NCI-H2227 (cell line): ENCODE measurements around the gene COL13A1.

Experiments
- DNase-seq: peaks from one replicate; lab custom pipeline; 2025; ENCODE audit not compliant: unreplicated experiment; lab: John Stamatoyannopoulos, UW

The COL13A1 gene

GRCh38 chr10:69801434-69802315 lies at the start of gene COL13A1:
TSS of gene COL13A1 (plus strand) at chr10:69801906. CDS start at chr10:69802424, 518 bp downstream.
- DNase-seq: no peak

- DNase-seq: no peak
Observed at GRCh38 chr10:69752479-69752878, 49.2 kb upstream of the COL13A1 start.

- no peak for DNase-seq
Observed at GRCh38 chr10:69756279-69756678, 45.4 kb upstream of the COL13A1 start.

DNA sequence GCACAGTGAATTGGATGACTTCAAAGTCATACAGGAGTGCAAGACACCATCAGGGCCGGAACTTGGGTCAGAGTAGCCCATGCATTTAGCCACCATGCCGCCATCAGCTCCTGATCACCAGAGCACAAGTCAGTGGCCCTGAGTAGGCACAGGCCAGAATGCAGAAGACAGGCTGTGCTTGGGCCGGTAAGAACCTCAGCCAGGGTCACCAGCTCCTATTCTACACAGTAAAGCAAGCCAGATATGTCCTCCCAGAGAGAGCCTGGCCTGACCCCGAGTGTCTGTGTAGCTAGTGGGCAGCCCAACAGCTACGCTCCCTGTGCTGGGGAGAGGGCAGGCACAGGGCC lies 44.5 kb upstream of the COL13A1 start:
- DNase-seq: no peak

- DNase-seq: peak; percentile 53
Observed at GRCh38 chr10:69757553-69758309, 44.0 kb upstream of the COL13A1 start.

- DNase-seq: no peak
Observed at GRCh38 chr10:69758310-69758728, 43.4 kb upstream of the COL13A1 start.

- no peak for DNase-seq
Observed at GRCh38 chr10:69759641-69760040, 42.1 kb upstream of the COL13A1 start.

DNA sequence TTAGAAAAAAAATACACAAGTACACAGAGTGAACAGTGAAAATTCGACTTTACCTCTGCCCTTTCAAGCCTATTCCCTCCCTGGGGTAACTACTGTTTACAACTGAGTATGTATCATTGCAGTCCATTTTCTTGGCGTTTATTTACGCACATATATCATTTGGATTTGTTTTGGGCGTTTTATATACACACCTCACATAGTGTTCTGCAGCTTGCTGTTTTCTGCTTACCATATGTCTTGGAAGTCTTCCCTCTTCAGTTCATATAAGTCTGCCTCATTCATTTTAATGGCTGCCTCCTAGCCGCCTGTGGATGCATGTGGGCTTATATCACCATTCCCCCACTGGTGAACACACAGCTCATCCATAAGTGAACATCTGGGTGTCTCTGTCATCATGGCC lies 41.6 kb upstream of the COL13A1 start:
- DNase-seq: peak; percentile 1

DNA sequence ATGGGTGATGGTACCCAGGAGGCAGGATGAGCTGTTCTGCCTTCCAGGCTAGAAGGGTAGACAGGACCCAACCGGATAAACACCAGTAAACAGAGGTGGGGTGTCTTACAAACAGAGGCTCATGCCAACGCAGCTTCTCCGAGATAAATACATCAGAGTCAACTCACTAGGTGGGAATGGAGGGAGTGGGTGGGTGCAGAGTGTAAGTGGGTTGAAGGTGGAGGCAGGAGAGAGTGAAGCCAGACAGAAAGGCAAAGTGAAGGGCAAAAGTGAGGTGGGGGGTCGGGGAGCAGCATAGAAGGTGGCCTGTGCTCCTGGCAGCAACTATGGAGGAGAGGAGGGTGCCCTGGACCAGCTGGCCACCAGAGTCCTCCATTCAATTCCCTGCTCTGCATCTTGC lies 40.4 kb upstream of the COL13A1 start:
- DNase-seq: no peak

GRCh38 chr10:69766161-69766910 lies 35.4 kb upstream of the COL13A1 start:
- DNase-seq: no peak

DNA sequence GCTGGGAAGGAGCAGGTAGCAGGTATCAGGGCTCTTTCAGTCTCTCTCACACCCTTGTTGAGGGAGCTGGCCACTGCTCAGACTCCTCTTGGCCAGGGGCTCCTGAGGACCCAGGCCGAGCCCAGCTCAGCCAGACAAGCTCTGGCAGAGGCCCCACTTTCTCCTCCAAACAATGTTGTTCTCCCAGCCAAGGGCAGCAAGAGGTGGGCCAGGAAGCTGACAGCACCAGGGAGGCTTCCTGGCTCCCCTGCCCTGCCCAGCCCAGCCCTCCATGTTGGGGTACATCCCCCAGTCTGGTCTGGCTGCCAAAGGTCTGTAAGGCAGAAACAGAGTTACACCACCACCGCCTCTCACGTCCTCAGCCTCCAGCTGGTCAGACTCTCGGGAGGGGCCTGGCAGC lies 33.9 kb upstream of the COL13A1 start:
- DNase-seq: no peak

- no peak for DNase-seq
Observed at GRCh38 chr10:69768386-69768785, 33.3 kb upstream of the COL13A1 start.

DNA sequence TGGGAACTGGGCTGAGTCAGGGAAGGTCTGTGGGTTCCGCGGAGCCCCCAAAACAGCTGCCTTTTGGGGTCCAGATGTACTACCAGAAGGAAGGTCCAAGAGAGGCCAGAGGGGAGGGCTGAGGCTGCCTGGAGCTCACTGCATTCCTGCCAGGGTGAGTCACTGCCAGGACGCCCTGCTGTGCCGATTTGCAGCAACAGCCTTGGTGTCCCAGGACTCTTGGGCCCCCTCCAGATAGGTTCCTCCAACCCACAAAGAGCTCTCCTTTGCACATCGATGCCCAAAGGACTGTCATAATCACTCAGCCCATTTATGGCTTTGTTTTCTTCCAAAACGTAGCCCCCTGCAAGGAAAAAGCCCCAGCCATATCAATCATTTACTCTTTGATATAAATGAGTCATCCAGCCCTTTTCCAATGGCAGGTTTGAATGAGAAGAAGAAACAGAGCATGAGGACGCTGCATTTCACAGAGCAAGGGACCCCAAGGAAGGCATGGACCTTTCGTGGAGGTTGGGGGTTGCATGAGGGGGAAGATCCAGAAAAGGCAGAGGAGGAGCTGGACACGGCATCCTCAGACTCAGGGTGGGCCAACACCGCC lies 32.2 kb upstream of the COL13A1 start:
- DNase-seq: no peak

DNA sequence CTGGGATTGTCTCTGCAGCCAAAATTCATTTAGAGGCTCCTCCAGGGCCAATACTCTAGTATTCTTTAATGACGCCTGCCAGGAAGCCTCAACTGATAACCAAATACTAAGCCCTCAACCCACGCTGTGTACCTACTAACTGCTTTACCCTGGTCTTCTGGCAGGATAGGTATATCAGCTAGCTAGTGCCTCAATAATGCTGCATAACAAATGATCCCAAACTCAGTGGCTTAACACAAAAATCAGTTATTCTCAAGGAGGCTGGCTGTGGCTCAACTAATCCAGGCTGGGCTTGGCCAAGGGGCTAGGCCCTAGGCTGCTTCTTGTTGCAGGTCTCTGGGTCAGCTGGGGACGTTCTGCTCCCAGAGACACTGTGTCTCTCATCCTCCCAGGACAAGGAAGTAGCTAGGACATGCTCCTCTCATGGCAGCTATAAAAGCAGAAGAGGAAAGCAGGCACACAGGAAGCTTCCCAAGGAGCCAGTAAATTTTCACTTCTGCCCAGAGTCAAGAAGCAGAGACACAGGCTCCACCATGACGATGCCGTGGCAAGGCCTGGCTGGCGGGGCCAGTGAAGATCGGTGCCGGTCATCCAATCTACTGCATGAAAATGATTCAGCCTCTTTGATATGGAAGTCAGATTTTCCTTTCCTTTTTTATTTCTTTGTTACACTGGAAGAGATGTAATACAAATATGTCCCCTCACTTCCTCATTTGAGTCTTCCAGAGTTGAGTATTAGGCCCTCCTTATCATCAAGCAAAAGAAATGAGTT lies 28.6 kb upstream of the COL13A1 start:
- DNase-seq: no peak

- DNase-seq: no peak
Observed at GRCh38 chr10:69774596-69774995, 27.1 kb upstream of the COL13A1 start.

DNA sequence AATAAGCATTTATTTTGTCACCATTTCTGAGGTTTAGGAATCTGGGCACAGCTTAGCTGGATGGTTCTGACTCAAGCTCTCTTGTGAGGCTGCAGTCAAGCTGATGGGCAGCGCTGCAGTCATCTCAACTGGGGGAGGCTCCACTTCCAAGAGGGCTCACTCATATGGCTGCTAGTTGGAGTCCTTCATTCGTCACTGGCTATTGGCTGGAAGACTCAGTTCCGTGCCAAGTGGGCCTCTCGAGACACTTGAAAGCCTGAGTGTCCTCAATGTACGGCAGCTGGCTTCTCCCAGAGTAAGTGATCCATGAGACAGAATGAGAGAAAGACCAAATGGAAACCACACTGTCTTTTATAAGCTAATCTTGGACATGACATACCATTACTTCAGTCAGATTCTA lies 21.6 kb upstream of the COL13A1 start:
- DNase-seq: no peak

- no peak for DNase-seq
Observed at GRCh38 chr10:69781576-69781975, 20.1 kb upstream of the COL13A1 start.

DNA sequence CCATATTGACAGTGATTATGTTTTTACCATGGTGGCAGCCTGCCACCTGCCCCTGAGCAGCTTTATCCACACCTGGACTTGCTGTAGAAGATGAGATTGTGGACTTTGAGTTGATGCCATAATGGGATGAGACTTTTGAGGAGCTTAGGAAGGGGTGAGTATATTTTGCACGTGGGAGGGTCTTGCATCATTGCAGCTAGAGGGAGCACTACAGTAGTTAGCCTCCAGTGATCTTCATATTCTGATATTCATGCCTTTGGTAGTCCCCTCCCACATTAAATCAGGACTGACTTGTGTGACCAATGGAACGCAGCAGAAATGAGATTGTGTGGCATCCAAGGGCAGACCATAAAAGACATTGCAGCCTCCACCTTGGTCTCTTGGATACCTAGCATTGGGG lies 18.2 kb upstream of the COL13A1 start:
- no peak for DNase-seq

DNA sequence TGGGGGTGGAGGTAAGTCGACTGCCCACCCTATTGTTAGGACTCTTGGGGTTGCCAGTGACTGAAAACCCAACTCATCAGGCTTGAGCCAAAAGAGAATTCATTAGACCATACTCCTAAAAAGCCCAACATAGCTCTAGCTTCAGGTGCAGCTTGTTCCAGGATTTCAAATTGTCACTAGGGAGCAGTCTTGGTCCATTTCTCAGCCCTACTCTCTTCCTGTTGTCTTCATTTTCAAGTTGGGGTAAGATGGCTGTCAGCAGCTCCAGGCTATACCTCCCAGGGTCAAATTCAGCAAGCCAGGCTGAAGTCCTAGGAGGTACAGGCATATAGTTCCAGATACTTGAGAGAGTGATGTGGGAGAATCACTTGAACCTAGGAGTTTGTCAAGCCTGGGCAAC lies 14.9 kb upstream of the COL13A1 start:
- no peak for DNase-seq

- DNase-seq: no peak
Observed at GRCh38 chr10:69787681-69788080, 14.0 kb upstream of the COL13A1 start.
